Testis (tissue), 3 donors: ENCODE data around the gene DAP. TPM values are rescaled to one million over a fixed set of nuclear protein-coding genes. Genes with fewer than 3 reads are reported as not detected.

Source experiments
- DNase-seq: peaks from one replicate; pipeline ENCODE4 v3.0.0-alpha.2; 2019
- H3K27ac ChIP-seq, 2 donors: fragments of 200-600 bp; sonication (generic); one replicate each; pipeline ENCODE4 v1.5.1; 2019
- H3K27me3 ChIP-seq: fragments of 200-600 bp; sonication (generic); one replicate; pipeline ENCODE4 v1.5.1; 2019
- H3K36me3 ChIP-seq: fragments of 200-600 bp; sonication (generic); one replicate; pipeline ENCODE4 v1.5.1; 2017; ENCODE audit warnings: low read depth; ENCODE audit errors: missing control alignments
- H3K4me1 ChIP-seq: fragments of 200-600 bp; sonication (generic); one replicate; pipeline ENCODE4 v1.5.1; 2019
- H3K4me3 ChIP-seq, 2 donors: fragments of 200-600 bp; sonication (generic); one replicate each; pipeline ENCODE4 v1.5.1; 2017 to 2019
- H3K9me3 ChIP-seq: fragments of 200-600 bp; sonication (generic); one replicate; pipeline ENCODE4 v1.5.1; 2017
- POLR2A ChIP-seq: fragments of 450-650 bp; IDR thresholded peaks from one replicate; pipeline ENCODE4 v1.6.1; 2017; ENCODE audit warnings: antibody characterized with exemption, mild to moderate bottlenecking, moderate library complexity
- WGBS, 2 donors: methylation state at CpG; one replicate each; pipeline ENCODE4 v1.1.5; 2018; 5-methylcytosine and 5-hydroxymethylcytosine counted together
- intact Hi-C: fragments of 100-400 bp; cut with DNase I; formaldehyde crosslinking; loops from one replicate; pipeline ENCODE4 v1.15.1; 2023; ENCODE audit warnings: low total_unique reads
- polyA plus RNA-seq: library from polyadenylated mRNA; stranded (reverse); fragments of 350-450 nt; fragmentation: Illumina TruSeq; extraction: RNeasy Lipid Tissue Mini Kit (QIAGEN cat#74804); gene quantifications from one replicate; pipeline ENCODE4 v1.2.3, GENCODE V29; 2014; ENCODE audit warnings: low read depth, low replicate concordance; ENCODE audit not compliant: insufficient read depth
- total RNA-seq, 2 donors: library from RNA; depleted of rRNA; stranded (reverse); fragments of >200 nt; gene quantifications; one replicate each; pipeline ENCODE4 v1.2.3, GENCODE V29; 2016
- TF ChIP-seq, protein P1 (sequence below), 3 experiments: fragments of 450-650 bp in 2 of 3; fragments of 200-600 bp in 1 of 3; sonication (generic) in 1 of 3; IDR thresholded peaks; one replicate each; pipeline ENCODE4 v1.5.1; 2016 to 2019; ENCODE audit warnings: antibody characterized with exemption in 3 of 3, mild to moderate bottlenecking in 2 of 3, moderate library complexity in 1 of 3

Gene DAP
- total and polyA plus RNA-seq, 3 donors from 2014 or later = 46.3 to 92.2 (median 48.1) TPM

DNA sequence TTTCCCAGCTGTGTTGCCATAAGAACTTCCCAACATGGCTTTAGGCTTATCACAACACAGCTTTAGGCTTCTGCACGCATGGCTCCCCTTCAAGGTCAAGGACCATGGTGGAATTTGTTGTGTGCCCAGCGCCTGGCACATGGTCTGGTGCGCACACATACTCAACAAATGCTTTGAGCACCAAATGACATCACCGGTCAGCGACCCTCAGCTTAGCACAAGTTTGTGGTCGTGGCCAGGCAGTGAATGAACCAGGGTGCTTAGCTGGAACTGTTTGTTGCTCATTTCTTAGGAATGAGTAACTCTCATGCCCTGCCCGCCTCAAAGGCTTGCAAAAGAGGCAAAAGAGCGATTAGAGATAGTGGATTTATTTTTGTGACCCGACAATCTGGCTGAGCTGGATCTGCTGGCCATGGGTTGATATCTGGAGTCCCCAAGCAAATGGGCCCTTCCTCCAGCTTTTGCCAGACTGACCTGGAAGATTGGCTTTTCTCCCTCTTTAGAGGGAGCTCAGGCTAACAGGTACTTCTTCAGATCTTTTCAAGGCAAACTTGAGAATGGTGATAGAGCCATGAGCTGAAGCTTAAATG is 58.9 kb downstream of the DAP start:
- TF ChIP-seq, protein P1, sequence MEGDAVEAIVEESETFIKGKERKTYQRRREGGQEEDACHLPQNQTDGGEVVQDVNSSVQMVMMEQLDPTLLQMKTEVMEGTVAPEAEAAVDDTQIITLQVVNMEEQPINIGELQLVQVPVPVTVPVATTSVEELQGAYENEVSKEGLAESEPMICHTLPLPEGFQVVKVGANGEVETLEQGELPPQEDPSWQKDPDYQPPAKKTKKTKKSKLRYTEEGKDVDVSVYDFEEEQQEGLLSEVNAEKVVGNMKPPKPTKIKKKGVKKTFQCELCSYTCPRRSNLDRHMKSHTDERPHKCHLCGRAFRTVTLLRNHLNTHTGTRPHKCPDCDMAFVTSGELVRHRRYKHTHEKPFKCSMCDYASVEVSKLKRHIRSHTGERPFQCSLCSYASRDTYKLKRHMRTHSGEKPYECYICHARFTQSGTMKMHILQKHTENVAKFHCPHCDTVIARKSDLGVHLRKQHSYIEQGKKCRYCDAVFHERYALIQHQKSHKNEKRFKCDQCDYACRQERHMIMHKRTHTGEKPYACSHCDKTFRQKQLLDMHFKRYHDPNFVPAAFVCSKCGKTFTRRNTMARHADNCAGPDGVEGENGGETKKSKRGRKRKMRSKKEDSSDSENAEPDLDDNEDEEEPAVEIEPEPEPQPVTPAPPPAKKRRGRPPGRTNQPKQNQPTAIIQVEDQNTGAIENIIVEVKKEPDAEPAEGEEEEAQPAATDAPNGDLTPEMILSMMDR (IDR thresholded peaks at IDR 0.05) = no peak
- TF ChIP-seq POLR2A = no peak
- Histone ChIP-seq H3K27ac (no peak overlapping the region), H3K4me3 (no peak overlapping the region), H3K9me3 (no peaks in the 10 kb centered on the region), H3K36me3 (no peaks in the 10 kb centered on the region), H3K4me1 (no peaks in the 10 kb centered on the region), H3K27me3 (no peaks in the 10 kb centered on the region)
- no peak for DNase-seq
- intact Hi-C loops = no loop called here
- 90 to 96% methylated on average over 7 to 9 of the region's 9 CpGs for WGBS, 2 donors

DNA sequence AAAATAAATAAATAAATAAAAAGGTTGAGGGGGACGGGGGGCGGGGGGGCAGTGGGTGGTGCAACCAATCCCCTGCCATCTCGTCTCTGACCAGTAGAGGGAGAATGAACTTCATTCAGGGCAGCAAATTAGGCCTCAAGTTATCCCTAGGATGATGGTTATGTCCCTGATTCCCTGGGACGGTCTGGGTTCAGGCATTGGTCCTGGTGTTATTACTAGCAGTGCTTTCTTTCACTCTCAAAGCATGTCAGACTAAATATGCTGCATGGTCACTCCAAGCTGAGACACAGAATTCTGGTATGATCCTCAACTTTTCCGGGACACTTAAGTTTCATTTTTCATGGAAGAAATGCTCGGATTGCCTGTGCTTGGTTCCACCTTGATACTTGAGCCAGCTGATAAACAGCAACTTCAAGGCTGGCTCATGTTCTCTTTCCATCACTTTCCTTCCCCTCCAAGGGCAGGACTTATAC is 59.4 kb downstream of the DAP start:
- intact Hi-C loops = no loop called here
- Histone ChIP-seq H3K36me3 (no peaks in the 10 kb centered on the region), H3K27ac (no peak overlapping the region), H3K9me3 (no peaks in the 10 kb centered on the region), H3K4me3 (no peak overlapping the region), H3K4me1 (no peaks in the 10 kb centered on the region), H3K27me3 (no peaks in the 10 kb centered on the region)
- 61 to 74% methylated on average over 6 of the region's 6 CpGs for WGBS, 2 donors
- peak; percentile 58 for DNase-seq
- TF ChIP-seq, protein P1 (IDR thresholded peaks at IDR 0.05) = peak in 2 of 3 experiments; percentile 25 to 69
- TF ChIP-seq POLR2A = no peak

DNA sequence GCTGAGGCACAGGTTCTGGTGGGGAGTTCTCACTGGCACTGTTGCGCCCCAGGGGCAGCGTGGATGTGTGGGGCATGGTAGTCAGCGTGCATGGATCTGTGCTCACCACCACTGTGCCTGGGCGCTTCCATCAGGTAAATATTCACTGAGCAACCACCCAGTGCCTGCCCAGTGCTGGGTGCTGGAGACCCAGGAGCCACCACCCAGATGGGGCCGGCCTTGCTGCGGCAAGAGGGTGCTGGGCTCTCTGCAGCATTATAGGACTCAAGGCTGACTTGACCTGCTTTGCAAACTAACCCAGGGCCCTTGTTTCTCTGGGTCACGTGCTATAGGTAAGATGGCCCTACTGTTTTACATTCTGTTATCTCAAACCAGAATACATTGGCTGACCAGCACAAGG is 60.5 kb downstream of the DAP start:
- 90 to 96% methylated on average over 7 of the region's 7 CpGs for WGBS, 2 donors
- H3K36me3 ChIP-seq = no peaks in the 10 kb centered on the region
- no peak overlapping the region for H3K27ac ChIP-seq
- no peaks in the 10 kb centered on the region for H3K27me3 ChIP-seq
- DNase-seq = no peak
- H3K4me3 ChIP-seq = no peak overlapping the region
- TF ChIP-seq, protein P1 (IDR thresholded peaks at IDR 0.05) = no peak
- TF ChIP-seq POLR2A = no peak
- no peaks in the 10 kb centered on the region for H3K9me3 ChIP-seq
- intact Hi-C loops = no loop called here
- H3K4me1 ChIP-seq = no peaks in the 10 kb centered on the region

DNA sequence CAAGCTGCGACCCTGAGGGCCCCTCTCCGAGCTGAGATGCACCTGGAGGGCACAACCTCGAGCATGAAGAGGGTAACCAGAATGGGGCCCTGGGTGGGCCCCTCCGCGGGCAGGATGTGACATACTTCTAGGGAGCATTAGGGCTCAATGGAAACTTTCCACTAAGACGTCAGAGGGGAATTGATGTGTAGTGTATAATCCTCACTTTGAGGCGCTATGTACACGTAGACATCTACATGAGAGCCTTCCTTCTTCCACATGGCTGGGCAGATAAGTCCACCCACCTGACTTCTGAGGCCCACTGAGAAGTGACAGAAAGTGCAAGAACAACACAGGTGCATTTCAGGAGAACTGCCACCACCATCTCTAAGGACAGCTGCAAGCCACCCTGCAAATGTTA is 61.0 kb downstream of the DAP start:
- Histone ChIP-seq H3K9me3 (no peaks in the 10 kb centered on the region), H3K4me3 (no peak overlapping the region), H3K36me3 (no peaks in the 10 kb centered on the region), H3K27ac (no peak overlapping the region), H3K27me3 (no peaks in the 10 kb centered on the region), H3K4me1 (no peaks in the 10 kb centered on the region)
- TF ChIP-seq, protein P1 (IDR thresholded peaks at IDR 0.05) = no peak
- no peak for TF ChIP-seq POLR2A
- intact Hi-C loops = no loop called here
- no peak for DNase-seq
- WGBS, 2 donors = 84 to 92% methylated on average over 8 of the region's 8 CpGs

DNA sequence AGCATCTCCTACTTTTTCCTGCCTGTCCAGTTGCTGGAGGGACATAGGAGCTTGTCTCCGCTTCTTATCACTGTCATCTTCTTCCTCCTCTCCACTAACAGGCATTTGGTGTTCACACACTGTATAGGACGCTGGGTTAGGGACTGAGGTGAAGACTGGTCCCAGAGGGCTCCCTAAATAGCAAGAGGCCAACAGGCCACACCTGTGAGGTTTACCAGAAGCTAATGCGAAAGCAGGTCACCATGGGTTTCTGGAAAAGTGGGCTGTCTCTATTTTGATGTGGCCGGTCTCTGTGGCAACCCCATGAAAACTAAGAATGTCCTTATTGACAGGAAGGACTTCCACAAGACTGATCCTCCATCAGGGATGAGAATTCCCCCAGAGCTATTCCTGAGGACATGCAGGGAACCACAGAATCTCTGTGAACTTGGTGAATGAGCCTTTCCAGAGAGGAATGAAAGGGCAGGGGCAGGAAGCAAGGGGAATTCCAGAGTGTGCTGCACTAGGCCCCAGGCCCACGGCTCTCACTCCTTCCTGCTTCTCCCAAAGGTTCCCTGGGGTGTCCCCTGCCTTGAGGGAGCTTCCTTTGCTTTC is 61.7 kb downstream of the DAP start:
- 87 to 89% methylated on average over 5 of the region's 5 CpGs for WGBS, 2 donors
- Histone ChIP-seq H3K4me1 (no peaks in the 10 kb centered on the region), H3K27ac (no peak overlapping the region)

More for the DNA sequence above, 61.7 kb downstream of the DAP start:
- Histone ChIP-seq H3K27me3 (no peaks in the 10 kb centered on the region), H3K36me3 (no peaks in the 10 kb centered on the region), H3K9me3 (no peaks in the 10 kb centered on the region), H3K4me3 (no peak overlapping the region)
- no peak for DNase-seq
- TF ChIP-seq POLR2A = no peak
- TF ChIP-seq, protein P1 (IDR thresholded peaks at IDR 0.05) = no peak
- intact Hi-C loops = no loop called here
